ENCODE results near the gene TENM3.

The TENM3 gene

GRCh38 chr4:182576601-182577289 lies 333.5 kb downstream of the TENM3 start:
- no peaks in the 10 kb centered on the region for H4K20me1 ChIP-seq (ENCODE audit: insufficient read depth, low read length)
- H3K9me2 ChIP-seq (replicated peaks; ENCODE audit: insufficient read depth, low read length) = no peaks in the 10 kb centered on the region
- TF ChIP-seq EZH2phosphoT487 (IDR thresholded peaks at IDR 0.05; ENCODE audit: low read length) (no peak), EZH2 (optimal IDR thresholded peaks at IDR 0.05; ENCODE audit: low read depth, low read length) (no peak), CTCF (IDR thresholded peaks at IDR 0.05; ENCODE audit: low read length) (no peak)
- H3K4me2 ChIP-seq (ENCODE audit: low read depth, low read length) = no peak overlapping the region
- no peaks in the 10 kb centered on the region for H3K79me2 ChIP-seq (ENCODE audit: low read length)
- no peaks in the 10 kb centered on the region for H3K27me3 ChIP-seq (replicated peaks; ENCODE audit: insufficient read depth, low read length)
- no peak overlapping the region for H3K4me3 ChIP-seq (ENCODE audit: low read length)
- no peak for DNase-seq
- H3F3A ChIP-seq (ENCODE audit: insufficient read depth, low read length) = no peaks in the 10 kb centered on the region
- H3K36me3 ChIP-seq (replicated peaks; ENCODE audit: insufficient read depth, low read length) = no peaks in the 10 kb centered on the region
- no peaks in the 10 kb centered on the region for H3K4me1 ChIP-seq (ENCODE audit: low read length)
- no peak overlapping the region for H3K27ac ChIP-seq (ENCODE audit: low read length)
- H3K9ac ChIP-seq (ENCODE audit: low read length) = no peak overlapping the region
- H2AFZ ChIP-seq (ENCODE audit: low read length) = no peak overlapping the region
- no peaks in the 10 kb centered on the region for H3K9me3 ChIP-seq (replicated peaks; ENCODE audit: insufficient read depth, low read length)

- H3K4me2 ChIP-seq (ENCODE audit: low read depth, low read length) = no peak overlapping the region
- no peaks in the 10 kb centered on the region for H3K9me2 ChIP-seq (replicated peaks; ENCODE audit: insufficient read depth, low read length)
- H3K4me3 ChIP-seq (ENCODE audit: low read length) = no peak overlapping the region
- no peaks in the 10 kb centered on the region for H3K9me3 ChIP-seq (replicated peaks; ENCODE audit: insufficient read depth, low read length)
- no peak for TF ChIP-seq EZH2phosphoT487 (IDR thresholded peaks at IDR 0.05; ENCODE audit: low read length)
- no peak for TF ChIP-seq EZH2 (optimal IDR thresholded peaks at IDR 0.05; ENCODE audit: low read depth, low read length)
- TF ChIP-seq CTCF (IDR thresholded peaks at IDR 0.05; ENCODE audit: low read length) = no peak
- no peaks in the 10 kb centered on the region for H3F3A ChIP-seq (ENCODE audit: insufficient read depth, low read length)
- H3K4me1 ChIP-seq (ENCODE audit: low read length) = no peaks in the 10 kb centered on the region
- H3K9ac ChIP-seq (ENCODE audit: low read length) = no peak overlapping the region
- no peaks in the 10 kb centered on the region for H3K79me2 ChIP-seq (ENCODE audit: low read length)
- H3K36me3 ChIP-seq (replicated peaks; ENCODE audit: insufficient read depth, low read length) = no peaks in the 10 kb centered on the region
- H3K27ac ChIP-seq (ENCODE audit: low read length) = no peak overlapping the region
- H2AFZ ChIP-seq (ENCODE audit: low read length) = no peak overlapping the region
- DNase-seq = no peak
- no peaks in the 10 kb centered on the region for H3K27me3 ChIP-seq (replicated peaks; ENCODE audit: insufficient read depth, low read length)
- H4K20me1 ChIP-seq (ENCODE audit: insufficient read depth, low read length) = no peaks in the 10 kb centered on the region
Observed at GRCh38 chr4:182577411-182577810, 334.2 kb downstream of the TENM3 start.

- H3K27me3 ChIP-seq (replicated peaks; ENCODE audit: insufficient read depth, low read length) = no peaks in the 10 kb centered on the region
- H2AFZ ChIP-seq (ENCODE audit: low read length) = no peak overlapping the region
- H3K27ac ChIP-seq (ENCODE audit: low read length) = no peak overlapping the region
- H3K4me1 ChIP-seq (ENCODE audit: low read length) = no peaks in the 10 kb centered on the region
- no peak overlapping the region for H3K4me3 ChIP-seq (ENCODE audit: low read length)
- no peaks in the 10 kb centered on the region for H4K20me1 ChIP-seq (ENCODE audit: insufficient read depth, low read length)
- H3K36me3 ChIP-seq (replicated peaks; ENCODE audit: insufficient read depth, low read length) = no peaks in the 10 kb centered on the region
- no peak overlapping the region for H3K4me2 ChIP-seq (ENCODE audit: low read depth, low read length)
- H3K9me2 ChIP-seq (replicated peaks; ENCODE audit: insufficient read depth, low read length) = no peaks in the 10 kb centered on the region
- no peak overlapping the region for H3K9ac ChIP-seq (ENCODE audit: low read length)
- no peaks in the 10 kb centered on the region for H3K9me3 ChIP-seq (replicated peaks; ENCODE audit: insufficient read depth, low read length)
- no peak for DNase-seq
- no peaks in the 10 kb centered on the region for H3F3A ChIP-seq (ENCODE audit: insufficient read depth, low read length)
- TF ChIP-seq EZH2phosphoT487 (IDR thresholded peaks at IDR 0.05; ENCODE audit: low read length) (no peak), CTCF (IDR thresholded peaks at IDR 0.05; ENCODE audit: low read length) (no peak), EZH2 (optimal IDR thresholded peaks at IDR 0.05; ENCODE audit: low read depth, low read length) (no peak)
- H3K79me2 ChIP-seq (ENCODE audit: low read length) = no peaks in the 10 kb centered on the region
Observed at GRCh38 chr4:182578402-182578801, 335.2 kb downstream of the TENM3 start.

Measured in MM.1S (cell line).